MM.1S (cell line): Measurements from ENCODE around the gene OXSR1.

ENCODE experiments used
- CTCF ChIP-seq: fragments of 300-600 bp; sonication (generic); IDR thresholded peaks from 2 replicates; pipeline ENCODE4 v1.5.1; 2016; ENCODE audit warnings: antibody characterized with exemption, low read length, mixed read lengths
- EZH2 ChIP-seq: fragments of 300-600 bp; sonication (generic); optimal IDR thresholded peaks from 2 replicates; pipeline ENCODE3; 2017; ENCODE audit warnings: low read depth, mild to moderate bottlenecking, antibody characterized with exemption, low read length, mixed read lengths

GRCh38 chr3:38278841-38279240 lies 113.5 kb downstream of the OXSR1 start:
- TF ChIP-seq CTCF (no peak), EZH2 (no peak)
